Activated T-cell treated with anti-CD3 and anti-CD28 coated beads, Interleukin-2, amount 50 U/mL, for 48 hours (primary cell): Measurements from ENCODE around the gene DOCK8.
A peak's percentile ranks its signal among the peaks of the same experiment; 100 is the strongest.

Experiments
- DNase-seq, 2 experiments: peaks; one replicate each; pipeline ENCODE4 v3.0.0-alpha.2; 2020

Gene DOCK8

DNA sequence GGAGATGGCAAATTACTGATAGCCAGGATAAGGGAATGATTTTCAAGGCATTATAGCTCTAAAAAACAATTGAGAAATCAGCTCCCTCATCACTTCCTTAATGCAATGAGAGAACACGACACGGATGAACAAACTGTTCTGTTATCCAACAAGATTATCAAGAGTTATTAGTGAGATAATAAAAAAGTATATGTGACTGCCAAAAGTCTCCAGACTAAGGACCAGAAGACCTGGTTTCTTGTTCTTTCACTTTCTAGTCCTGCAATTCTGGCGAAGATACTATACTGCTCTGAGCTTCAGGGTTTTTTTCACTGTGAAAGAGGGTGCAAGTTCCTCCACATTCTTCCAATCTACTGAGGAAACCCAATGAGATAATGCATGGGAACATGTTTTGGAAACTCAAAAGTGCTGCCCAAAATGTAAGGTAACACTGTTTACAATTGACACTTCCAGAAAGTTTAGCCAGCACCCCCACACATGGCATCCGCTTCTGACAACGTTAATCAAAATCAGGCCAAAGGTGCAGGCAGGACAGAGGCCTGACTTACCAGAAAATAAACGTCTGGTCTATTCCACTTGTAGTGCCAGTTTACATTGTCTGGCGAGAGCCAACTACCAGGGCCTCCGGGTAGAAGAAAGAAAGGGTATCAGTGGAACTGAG is 254.2 kb downstream of the DOCK8 start:
- peak; percentile 24 to 30 for DNase-seq

GRCh38 chr9:469672-470551 is 255.2 kb downstream of the DOCK8 start:
- DNase-seq = peak; percentile 93 to 94

GRCh38 chr9:470552-471194 is 256.0 kb downstream of the DOCK8 start:
- DNase-seq = no peak

DNA sequence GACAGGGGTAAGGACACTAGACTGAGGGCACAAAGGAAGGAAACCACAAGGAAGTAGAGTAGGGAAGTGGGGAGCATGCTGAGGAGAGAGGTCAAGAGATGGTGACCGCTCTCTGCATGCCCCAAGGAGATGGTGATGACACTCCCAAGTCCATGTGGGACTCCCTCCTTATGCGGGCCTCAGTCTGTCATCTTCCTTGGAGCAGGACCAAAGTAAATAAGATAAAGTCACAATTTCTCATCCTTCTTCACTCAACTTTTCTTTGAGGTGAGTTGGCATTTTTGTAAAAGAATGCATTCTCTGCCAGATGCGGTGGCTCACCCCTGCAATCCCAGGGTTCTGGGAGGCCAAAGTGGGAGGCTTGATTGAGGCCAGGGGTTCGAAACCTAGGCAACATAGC is 256.7 kb downstream of the DOCK8 start:
- no peak for DNase-seq

GRCh38 chr9:472479-473075 is 257.9 kb downstream of the DOCK8 start:
- no peak for DNase-seq

DNA sequence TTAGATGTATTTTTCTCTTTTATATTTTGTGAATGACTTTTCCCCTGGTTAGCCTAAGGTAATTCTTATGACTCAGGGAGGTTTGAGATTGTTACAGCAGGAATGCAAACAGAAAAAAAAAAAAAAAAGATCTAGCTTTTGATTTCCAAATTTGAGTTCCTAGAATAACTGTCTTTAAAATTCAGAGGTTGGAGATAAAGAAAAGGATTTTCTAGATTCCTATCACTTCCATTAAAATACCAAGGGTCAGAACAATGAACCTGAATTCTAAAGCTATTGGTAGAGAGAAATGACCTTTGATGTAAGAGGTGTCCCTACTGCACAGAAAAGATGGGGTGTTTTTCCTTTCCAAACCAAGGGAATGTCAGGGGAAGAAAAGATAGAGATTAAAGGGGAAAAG is 262.5 kb downstream of the DOCK8 start:
- DNase-seq = no peak

DNA sequence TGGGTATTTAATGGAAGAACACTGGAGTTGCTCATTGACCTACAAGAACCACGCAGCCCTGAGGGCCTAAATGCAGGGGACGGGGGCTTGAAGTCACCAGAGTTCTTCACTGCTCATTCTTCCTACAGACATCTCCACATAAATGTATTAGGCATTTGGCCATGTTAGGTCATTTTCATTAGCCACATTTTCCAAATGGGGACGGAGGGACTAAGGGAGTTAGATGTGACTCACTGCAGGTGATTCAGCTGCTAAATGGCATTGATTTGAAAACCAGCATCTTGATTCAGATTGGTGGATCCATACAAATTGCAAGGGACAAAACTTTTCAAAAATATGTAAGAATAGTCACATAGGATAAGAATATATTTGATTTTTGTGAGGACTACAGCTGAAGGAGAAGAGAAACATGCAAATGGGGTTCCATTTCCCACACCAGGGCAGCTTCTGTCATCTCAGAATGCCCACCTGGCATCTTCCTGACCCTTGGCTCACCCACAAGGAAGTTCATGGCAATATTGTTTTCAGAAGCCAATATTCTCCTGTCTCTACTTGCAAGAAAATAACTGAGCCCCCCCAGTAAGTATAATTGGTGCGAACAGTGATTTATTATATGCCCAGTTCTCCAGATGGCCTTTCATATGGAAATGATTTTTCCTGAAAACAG is 264.8 kb downstream of the DOCK8 start:
- no peak for DNase-seq

GRCh38 chr9:479971-480350 is 265.3 kb downstream of the DOCK8 start:
- no peak for DNase-seq

DNA sequence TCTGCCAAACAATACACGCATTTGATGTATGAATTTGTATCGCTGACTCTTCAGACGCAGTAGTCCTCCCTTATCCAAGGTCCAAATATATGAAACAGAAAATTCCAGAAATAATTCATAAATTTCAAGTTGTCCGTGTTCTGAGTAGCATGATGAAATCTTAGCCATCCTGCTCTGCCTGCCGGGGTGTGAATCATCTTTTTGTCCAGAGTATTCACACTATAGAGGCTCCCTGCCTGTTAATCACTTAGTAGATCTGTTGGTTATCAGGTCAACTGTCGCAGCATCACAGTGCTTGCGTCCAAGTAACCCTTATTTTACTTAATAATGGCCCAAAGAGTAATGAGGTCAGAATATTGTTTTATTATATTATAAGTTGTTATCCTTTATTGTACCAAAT is 268.1 kb downstream of the DOCK8 start:
- no peak for DNase-seq

DNA sequence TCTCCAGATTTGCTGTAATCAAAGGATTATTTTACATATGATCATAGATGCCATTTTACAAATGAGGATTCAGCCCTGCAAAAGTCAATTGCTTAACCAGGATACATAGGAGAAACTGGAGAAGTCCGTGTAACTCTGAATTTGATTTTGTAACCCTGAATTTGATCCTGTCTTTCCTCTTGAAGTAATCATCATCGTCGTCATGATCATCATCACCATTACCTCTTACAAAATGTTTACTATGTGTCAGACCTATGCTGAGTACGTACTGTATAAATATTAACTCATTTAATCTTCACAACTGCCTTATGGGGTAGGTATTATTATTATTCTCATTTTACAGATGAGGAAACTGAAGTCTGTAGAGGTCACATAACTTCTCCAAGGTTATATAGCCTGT is 271.5 kb downstream of the DOCK8 start:
- DNase-seq = no peak

- no peak for DNase-seq
Observed at GRCh38 chr9:487429-487828, 272.8 kb downstream of the DOCK8 start.

DNA sequence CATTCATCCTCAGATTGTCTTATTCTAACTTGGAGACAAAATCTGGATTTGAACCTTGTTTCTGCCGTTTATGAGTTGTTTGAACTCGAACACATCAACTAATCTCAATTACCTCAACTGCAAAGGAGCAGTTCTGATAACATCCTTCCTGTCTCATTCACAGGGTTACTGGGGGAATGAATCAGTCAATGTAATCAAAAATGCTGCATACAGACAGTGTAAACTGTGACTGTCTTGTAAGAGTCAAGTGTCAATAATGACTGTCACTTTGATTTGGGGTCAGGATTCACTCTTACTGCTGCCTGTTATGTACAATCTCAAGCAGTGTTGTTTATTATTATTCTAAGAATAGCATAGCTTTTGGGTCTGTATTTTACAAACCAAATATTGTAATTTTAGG is 273.8 kb downstream of the DOCK8 start:
- DNase-seq = no peak

DNA sequence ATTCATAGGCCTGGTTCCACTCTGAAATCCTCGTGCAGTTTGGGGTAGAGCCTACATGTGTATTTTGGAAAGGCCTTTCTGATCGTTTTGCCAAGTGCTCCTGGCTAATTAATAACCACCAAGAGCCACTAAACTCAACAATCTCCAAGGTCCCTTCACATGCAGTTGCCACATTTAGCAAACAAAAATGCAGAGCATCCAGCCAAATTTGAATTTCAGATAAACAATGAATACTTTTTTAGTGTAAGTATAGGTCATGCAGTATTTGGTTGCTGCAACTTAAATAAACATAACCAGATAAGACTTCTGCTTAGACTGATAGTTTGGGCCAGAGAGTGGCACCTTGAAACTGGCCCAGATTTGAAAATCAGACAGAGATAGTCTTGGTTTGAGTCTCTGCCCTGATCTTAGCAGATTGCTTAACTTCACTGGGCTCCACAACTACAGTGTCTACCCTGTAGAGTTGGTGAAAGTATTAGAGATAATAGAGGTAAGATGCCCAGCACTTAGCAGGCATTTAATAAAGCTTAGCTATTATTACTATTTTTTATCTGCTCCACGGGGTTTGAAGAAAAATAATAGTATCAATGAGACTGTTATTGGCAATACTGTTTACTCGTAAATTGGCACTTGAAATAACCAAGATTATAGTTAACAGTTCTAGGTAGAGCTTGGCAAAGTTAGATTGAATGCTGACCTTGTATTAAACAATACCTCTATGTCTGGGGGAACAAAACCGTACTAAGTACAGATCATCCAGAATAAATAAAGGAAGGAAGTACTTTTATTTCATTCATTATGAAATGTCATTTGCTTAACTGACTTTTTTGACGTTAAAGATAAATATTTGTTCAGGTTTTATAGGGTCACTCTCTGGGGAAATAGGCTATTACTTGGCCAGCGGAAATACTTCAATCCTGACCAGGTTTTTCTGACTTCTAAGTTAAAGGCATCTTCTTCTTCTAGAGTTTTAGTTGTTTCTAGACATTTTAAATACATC is 274.8 kb downstream of the DOCK8 start:
- no peak for DNase-seq

DNA sequence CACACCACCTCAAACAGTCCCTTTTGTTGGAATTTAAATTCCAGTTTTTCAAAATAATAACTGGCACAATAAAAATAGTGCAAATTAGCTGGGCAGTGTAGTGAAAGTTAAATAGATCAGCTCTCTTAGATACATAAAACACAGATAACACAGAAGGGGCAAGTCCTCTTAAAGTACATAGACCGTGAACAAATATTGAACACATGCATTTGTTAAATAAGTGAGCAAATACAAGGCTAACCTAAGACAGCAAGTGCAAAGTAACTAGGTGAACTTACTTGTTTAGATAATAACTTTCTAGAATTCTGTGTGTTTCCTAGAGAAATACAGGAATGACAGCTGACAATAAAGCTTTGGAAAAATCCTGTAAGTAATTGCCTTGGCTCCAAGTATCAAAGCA is 280.1 kb downstream of the DOCK8 start:
- no peak for DNase-seq

DNA sequence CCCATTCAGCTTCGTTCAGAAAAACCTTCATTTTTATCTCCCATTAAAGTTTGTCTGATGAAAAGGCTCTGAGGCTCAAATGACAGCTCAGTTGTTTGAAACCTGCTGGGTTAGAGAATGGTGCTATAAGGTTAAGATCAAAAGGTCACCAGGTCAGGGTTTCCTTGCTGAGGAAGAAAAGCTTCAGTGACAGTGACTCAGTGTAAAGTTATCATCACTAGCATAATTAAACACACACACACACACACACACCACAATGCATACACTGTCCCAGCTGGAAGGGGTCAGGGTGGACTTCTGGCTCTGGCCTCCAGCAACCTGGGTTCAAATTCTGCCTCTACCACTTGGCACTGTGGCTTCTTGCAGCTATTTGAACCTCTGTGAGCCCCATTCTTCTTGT is 281.1 kb downstream of the DOCK8 start:
- no peak for DNase-seq

- no peak for DNase-seq
Observed at GRCh38 chr9:503326-503725, 288.7 kb downstream of the DOCK8 start.

DNA sequence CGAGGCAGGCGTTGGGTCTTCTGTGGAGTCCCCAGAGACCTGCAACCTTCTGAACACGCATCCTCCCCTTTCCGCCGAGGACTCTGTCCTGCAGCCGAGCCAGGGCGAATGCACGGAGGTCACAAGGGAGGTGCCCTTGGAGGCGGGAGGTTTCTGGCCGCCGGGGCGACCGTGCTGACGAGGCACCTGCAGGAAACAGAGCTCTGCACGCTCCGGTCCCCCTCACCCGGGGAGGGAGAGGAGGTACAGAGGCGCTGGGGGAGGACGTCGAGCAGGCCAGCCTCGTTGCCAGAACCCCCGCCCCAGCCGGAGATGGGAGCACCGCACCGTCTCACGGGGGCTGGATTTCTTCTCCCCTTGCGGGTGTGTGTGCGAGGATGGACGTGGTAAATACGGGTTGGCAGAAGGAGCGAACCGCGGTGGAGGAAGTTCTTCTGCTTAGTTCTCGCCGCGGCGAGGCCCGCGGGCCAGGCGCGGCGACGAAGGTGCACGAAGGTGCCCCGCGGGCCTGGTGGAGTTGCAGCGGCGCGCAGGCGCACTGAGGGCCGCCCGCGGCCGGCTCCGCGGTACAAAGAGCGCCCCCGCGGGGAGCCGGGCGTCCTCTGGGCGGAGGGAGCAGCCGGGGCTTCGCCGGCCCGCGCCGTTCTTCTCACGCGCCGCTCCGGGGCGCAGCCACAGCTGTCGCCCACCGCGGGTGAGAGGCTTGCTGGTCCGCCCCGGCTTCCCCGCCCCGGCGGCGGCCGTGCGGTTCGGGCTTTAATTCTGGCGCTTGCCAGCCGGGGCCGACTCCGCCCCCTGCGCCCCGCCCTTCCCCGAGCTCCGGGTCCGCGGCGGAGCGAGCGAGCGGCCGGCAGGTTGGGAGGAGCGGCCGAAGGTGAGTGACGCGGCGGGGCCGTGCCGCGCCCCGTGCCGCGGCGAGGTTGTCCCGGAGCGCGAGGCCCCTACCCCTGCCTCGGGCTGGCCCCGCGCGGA is 289.5 kb downstream of the DOCK8 start, which contains the start of gene KANK1:
KANK1 (plus strand) TSS at position 815 of the 972 bp plus-strand sequence.
- peak; percentile 80 to 85 for DNase-seq

GRCh38 chr9:504921-505740 is 290.5 kb downstream of the DOCK8 start:
- DNase-seq = peak; percentile 24 to 26

GRCh38 chr9:505741-506059 is 291.0 kb downstream of the DOCK8 start:
- DNase-seq = no peak

GRCh38 chr9:506281-506680 is 291.6 kb downstream of the DOCK8 start:
- no peak for DNase-seq
